Gastroesophageal sphincter (tissue), 3 donors: ENCODE results near the gene LYPLAL1.
A peak's percentile ranks its signal among the peaks of the same experiment; 100 is the strongest.

Experiments
- CTCF ChIP-seq, 4 experiments: fragments of 200-600 bp in 2 of 4; fragments of 450-650 bp in 2 of 4; sonication (generic) in 1 of 4; IDR thresholded peaks; one replicate each; pipeline ENCODE4 v1.5.1; 2017 to 2019; ENCODE audit warnings: antibody characterized with exemption in 4 of 4, mild to moderate bottlenecking in 2 of 4, moderate library complexity in 2 of 4
- POLR2A ChIP-seq, 2 donors: fragments of 450-650 bp; IDR thresholded peaks; one replicate each; pipeline ENCODE4 v1.6.1; 2017; ENCODE audit warnings: antibody characterized with exemption in 2 of 2, mild to moderate bottlenecking in 2 of 2, moderate library complexity in 1 of 2

- TF ChIP-seq CTCF (IDR thresholded peaks at IDR 0.05) (peak in 1 of 4 experiments; percentile 4), POLR2A (IDR thresholded peaks at IDR 0.05) (no peak)
Measured at GRCh38 chr1:219174460-219175211, 958 bp downstream of the LYPLAL1 start.
